DMS153 (cell line): Measurements from ENCODE around the gene ZNF503.

Experiments
- DNase-seq: peaks from one replicate; lab custom pipeline; 2025; lab: John Stamatoyannopoulos, UW

ZNF503 gene

GRCh38 chr10:75353183-75353582 lies 48.4 kb downstream of the ZNF503 start:
- DNase-seq: no peak

- DNase-seq: no peak
Measured at GRCh38 chr10:75352650-75353049, 48.9 kb downstream of the ZNF503 start.

- DNase-seq: no peak
Measured at GRCh38 chr10:75351637-75352036, 49.9 kb downstream of the ZNF503 start.

DNA sequence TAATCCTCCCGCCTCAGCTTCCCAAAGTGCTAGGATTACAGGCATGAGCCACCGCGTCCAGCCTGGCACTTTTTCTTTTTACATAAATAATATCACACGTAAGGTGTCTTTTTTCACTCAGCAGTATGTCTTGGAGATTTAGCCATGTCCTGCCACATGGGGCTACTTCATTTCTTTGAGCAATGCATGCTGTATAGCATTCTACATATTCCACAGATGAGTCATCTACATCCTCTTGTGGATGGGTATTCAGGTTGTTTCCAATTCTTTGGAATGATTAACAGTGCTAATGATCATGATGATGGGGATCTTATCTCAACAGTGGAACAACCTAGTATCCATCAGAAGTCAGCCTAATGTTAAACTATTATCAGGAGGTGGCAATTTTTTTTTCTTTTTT lies 50.8 kb downstream of the ZNF503 start:
- DNase-seq: no peak
